GM12878 (cell line): ENCODE results near the gene TUT1. TPM values are rescaled to one million over a fixed set of nuclear protein-coding genes. Genes with fewer than 3 reads are reported as not detected.

ENCODE experiments used
- BHLHE40 ChIP-seq, 2 experiments: fragments of 450-650 bp in 1 of 2; IDR thresholded peaks; 2 replicates each; pipeline ENCODE4 v1.6.1; 2011 to 2017; ENCODE audit warnings: low read depth in 2 of 2, borderline replicate concordance in 1 of 2, improper control_type of control experiment in 1 of 2, low read length in 1 of 2, mild to moderate bottlenecking in 1 of 2
- MLLT1 ChIP-seq: fragments of 450-650 bp; IDR thresholded peaks from 2 replicates; pipeline ENCODE4 v1.6.1; 2016; ENCODE audit warnings: mild to moderate bottlenecking
- SKIL ChIP-seq: fragments of 450-650 bp; IDR thresholded peaks from 2 replicates; pipeline ENCODE4 v1.6.1; 2017; ENCODE audit warnings: mild to moderate bottlenecking, low read depth, inconsistent platforms; ENCODE audit not compliant: poor library complexity, severe bottlenecking
- SUZ12 ChIP-seq: fragments of 200-600 bp; sonication (generic); IDR thresholded peaks from one replicate; pipeline ENCODE4 v1.6.1; 2018; ENCODE audit warnings: antibody characterized with exemption, mild to moderate bottlenecking; ENCODE audit not compliant: unreplicated experiment
- polyA plus RNA-seq, 11 experiments: library from polyadenylated mRNA; depleted of rRNA in 4 of 11; unstranded in 6 of 11; stranded (reverse) in 5 of 11; fragments of >200 nt; fragmentation: Nextera tagmentation in 4 of 11; fragmentation: Illumina TruSeq in 1 of 11; extraction: Ambion mirVana in 4 of 11; extraction: Trizol in 1 of 11; gene quantifications; 1 replicate in 1 of 11; 2 replicates in 10 of 11; pipeline versions ENCODE4 v1.2.1 to v1.2.3, GENCODE V29; 2011 to 2016; ENCODE audit warnings: inconsistent platforms in 2 of 11, missing spikeins in 2 of 11, low read depth in 1 of 11
- total RNA-seq, 4 experiments: library from RNA; depleted of rRNA in 3 of 4; stranded (reverse); fragments of >200 nt in 3 of 4; fragmentation: Illumina TruSeq in 1 of 4; extraction: Trizol in 1 of 4; gene quantifications; 2 replicates each; pipeline versions ENCODE4 v1.2.1 to v1.2.3, GENCODE V29; 2013 to 2021

Gene TUT1
- total and polyA plus RNA-seq, 10 of the 15 experiments (the other 5 are each of a cell fraction or from before 2014, with no cell fraction given) = 1.1 to 29.9 (median 16.2) TPM

- TF ChIP-seq SUZ12 (peak; percentile 8), SKIL (no peak), BHLHE40 (IDR thresholded peaks at IDR 0.05; ENCODE audit: borderline replicate concordance in 1 of 2, low read depth in 2 of 2, low read length in 1 of 2) (peak in 1 of 2 experiments; percentile 48; a peak in 2 of 4 replicates), MLLT1 (0 out of 2 replicates have a peak, but pooled peaks have one; percentile 15)
Observed at GRCh38 chr11:62546244-62546928, 44.9 kb downstream of the TUT1 start, which contains the start of gene AHNAK (continued).
